ENCODE measurements around the gene LRRK1.

DNA sequence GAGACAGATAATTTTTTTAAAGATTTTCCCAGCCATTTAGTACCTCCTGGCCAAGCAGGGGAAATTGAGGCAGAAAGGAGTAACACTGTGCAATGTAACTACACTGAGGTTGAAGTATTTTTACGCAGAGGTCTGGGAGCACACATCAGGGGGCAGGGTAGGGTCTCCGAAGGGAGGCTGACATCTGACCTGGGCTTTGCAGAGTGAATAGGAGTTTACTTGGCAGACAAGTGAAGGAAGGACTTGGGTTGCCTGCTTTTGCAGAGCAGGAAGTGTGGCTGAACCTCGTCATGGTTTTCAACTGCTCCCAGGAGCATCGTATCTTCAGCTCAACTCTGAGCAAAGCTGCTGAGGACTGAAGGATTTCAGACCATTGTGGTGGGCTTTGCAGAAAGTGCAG, 66.2 kb downstream of the LRRK1 start:
- no peak for TF ChIP-seq CTCF (IDR thresholded peaks at IDR 0.05; ENCODE audit: low read depth, low read length)
- TF ChIP-seq EZH2phosphoT487 (IDR thresholded peaks at IDR 0.05; ENCODE audit: low read depth): no peak

All from OCI-LY3 (cell line).